ENCODE measurements around the gene FOXO3. TPM values are rescaled to one million over a fixed set of nuclear protein-coding genes. Genes with fewer than 3 reads are reported as not detected.

The FOXO3 gene
- total RNA-seq, 2 donors from 2014 or later = 16.4 to 20.3 TPM

DNA sequence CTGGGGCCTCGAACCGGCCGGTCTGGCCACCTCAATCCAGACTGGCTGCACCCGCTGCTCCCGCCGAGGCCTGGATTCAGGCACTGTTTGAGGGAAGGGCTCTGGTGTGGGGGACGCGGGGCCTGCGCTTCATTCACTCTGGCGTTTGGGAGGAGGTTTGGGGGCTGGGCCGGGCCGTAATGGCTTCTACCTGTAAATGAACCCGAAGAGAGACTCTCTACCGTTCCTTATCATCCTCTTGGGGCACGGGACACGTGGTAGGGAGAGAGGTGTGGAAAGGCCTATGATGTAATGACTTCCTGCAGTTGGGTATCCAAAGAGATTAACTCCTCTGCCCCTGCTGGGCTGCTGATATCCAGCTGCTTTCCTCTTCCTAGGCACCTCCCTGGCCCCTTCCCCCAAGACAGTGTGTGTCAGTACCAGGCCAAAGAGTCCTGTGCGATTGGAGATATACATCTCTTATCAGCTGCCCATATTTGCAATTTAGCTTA lies 1.8 kb downstream of the FOXO3 start:
- Mint-ChIP-seq H3K27me3 (ENCODE audit: insufficient read depth) (peaks cover 6% of the 10 kb centered on the region), H3K4me1 (peaks cover 22% of the 10 kb centered on the region), H3K27ac (peak overlapping the region; percentile 95), H3K4me3 (peak overlapping the region; percentile 87), H3K36me3 (ENCODE audit: low read depth) (peaks cover 5% of the 10 kb centered on the region), H3K9me3 (no peaks in the 10 kb centered on the region)
- WGBS, 2 experiments (ENCODE audit: insufficient coverage in 1 of 2, insufficient read length in 1 of 2) = 0% methylated on average over 3 to 17 of the region's 17 CpGs
- no peaks in the 10 kb centered on the region for H3K27me3 ChIP-seq (ENCODE audit: control insufficient read depth, insufficient read depth, low read length, poor library complexity, severe bottlenecking)
- no peak overlapping the region for H3K27ac ChIP-seq (ENCODE audit: low read depth, low read length)
- H3K36me3 ChIP-seq (ENCODE audit: control insufficient read depth, insufficient read depth, low read length) = peaks cover 5% of the 10 kb centered on the region
- TF ChIP-seq, protein P1, sequence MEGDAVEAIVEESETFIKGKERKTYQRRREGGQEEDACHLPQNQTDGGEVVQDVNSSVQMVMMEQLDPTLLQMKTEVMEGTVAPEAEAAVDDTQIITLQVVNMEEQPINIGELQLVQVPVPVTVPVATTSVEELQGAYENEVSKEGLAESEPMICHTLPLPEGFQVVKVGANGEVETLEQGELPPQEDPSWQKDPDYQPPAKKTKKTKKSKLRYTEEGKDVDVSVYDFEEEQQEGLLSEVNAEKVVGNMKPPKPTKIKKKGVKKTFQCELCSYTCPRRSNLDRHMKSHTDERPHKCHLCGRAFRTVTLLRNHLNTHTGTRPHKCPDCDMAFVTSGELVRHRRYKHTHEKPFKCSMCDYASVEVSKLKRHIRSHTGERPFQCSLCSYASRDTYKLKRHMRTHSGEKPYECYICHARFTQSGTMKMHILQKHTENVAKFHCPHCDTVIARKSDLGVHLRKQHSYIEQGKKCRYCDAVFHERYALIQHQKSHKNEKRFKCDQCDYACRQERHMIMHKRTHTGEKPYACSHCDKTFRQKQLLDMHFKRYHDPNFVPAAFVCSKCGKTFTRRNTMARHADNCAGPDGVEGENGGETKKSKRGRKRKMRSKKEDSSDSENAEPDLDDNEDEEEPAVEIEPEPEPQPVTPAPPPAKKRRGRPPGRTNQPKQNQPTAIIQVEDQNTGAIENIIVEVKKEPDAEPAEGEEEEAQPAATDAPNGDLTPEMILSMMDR (conservative IDR thresholded peaks at IDR 0.05) = no peak
- H3K4me3 ChIP-seq (ENCODE audit: low read length) = peak overlapping the region; percentile 81
- H3K9ac ChIP-seq (ENCODE audit: extremely low read depth, low read length, poor library complexity, severe bottlenecking) = peak overlapping the region; percentile 81
- no peaks in the 10 kb centered on the region for H3K4me1 ChIP-seq (ENCODE audit: control insufficient read depth, insufficient read depth, low read length)
- no peaks in the 10 kb centered on the region for H3K9me3 ChIP-seq (ENCODE audit: control insufficient read depth, low read length)
- DNase-seq = peak; percentile 95

- Mint-ChIP-seq H3K27ac (no peak overlapping the region), H3K9me3 (no peaks in the 10 kb centered on the region), H3K4me3 (peak overlapping the region; percentile 87), H3K27me3 (ENCODE audit: insufficient read depth) (peaks cover 6% of the 10 kb centered on the region), H3K4me1 (peaks cover 22% of the 10 kb centered on the region), H3K36me3 (ENCODE audit: low read depth) (peaks cover 10% of the 10 kb centered on the region)
- H3K4me1 ChIP-seq (ENCODE audit: control insufficient read depth, insufficient read depth, low read length) = no peaks in the 10 kb centered on the region
- no peaks in the 10 kb centered on the region for H3K9me3 ChIP-seq (ENCODE audit: control insufficient read depth, low read length)
- H3K9ac ChIP-seq (ENCODE audit: extremely low read depth, low read length, poor library complexity, severe bottlenecking) = peak overlapping the region; percentile 27
- H3K36me3 ChIP-seq (ENCODE audit: control insufficient read depth, insufficient read depth, low read length) = peaks cover 5% of the 10 kb centered on the region
- WGBS, 2 experiments (ENCODE audit: insufficient coverage in 1 of 2, insufficient read length in 1 of 2) = 32 to 51% methylated on average over 4 to 5 of the region's 8 CpGs
- H3K27me3 ChIP-seq (ENCODE audit: control insufficient read depth, insufficient read depth, low read length, poor library complexity, severe bottlenecking) = no peaks in the 10 kb centered on the region
- DNase-seq = no peak
- H3K4me3 ChIP-seq (ENCODE audit: low read length) = peak overlapping the region; percentile 81
- no peak overlapping the region for H3K27ac ChIP-seq (ENCODE audit: low read depth, low read length)
- TF ChIP-seq, protein P1 (conservative IDR thresholded peaks at IDR 0.05) = no peak
Observed at GRCh38 chr6:108563292-108563691, 2.6 kb downstream of the FOXO3 start.

DNA sequence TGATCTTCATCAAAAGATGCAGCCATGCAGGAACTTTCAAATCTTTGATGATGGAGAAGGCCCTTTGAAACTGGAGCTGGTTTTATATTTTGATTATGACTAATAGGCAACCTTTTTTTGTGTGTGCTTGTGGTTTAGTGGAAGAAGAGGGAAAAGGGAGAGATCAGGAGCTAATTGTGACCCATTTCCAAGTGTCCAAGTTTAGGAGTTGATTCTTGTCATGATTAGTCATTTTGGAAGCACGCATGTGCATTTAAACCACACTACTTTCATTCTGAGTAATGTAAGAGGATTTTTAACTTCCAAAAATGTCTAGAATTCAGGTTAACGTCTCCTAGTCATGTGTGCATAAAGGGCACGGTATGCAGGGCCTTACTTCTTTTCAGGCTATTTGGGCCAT lies 3.5 kb downstream of the FOXO3 start:
- Mint-ChIP-seq H3K4me3 (peak overlapping the region; percentile 87), H3K9me3 (no peaks in the 10 kb centered on the region), H3K4me1 (peaks cover 22% of the 10 kb centered on the region), H3K27ac (no peak overlapping the region), H3K27me3 (ENCODE audit: insufficient read depth) (peaks cover 6% of the 10 kb centered on the region), H3K36me3 (ENCODE audit: low read depth) (peaks cover 18% of the 10 kb centered on the region)
- Histone ChIP-seq H3K27me3 (ENCODE audit: control insufficient read depth, insufficient read depth, low read length, poor library complexity, severe bottlenecking) (no peaks in the 10 kb centered on the region), H3K36me3 (ENCODE audit: control insufficient read depth, insufficient read depth, low read length) (peaks cover 12% of the 10 kb centered on the region), H3K9ac (ENCODE audit: extremely low read depth, low read length, poor library complexity, severe bottlenecking) (no peak overlapping the region), H3K9me3 (ENCODE audit: control insufficient read depth, low read length) (no peaks in the 10 kb centered on the region), H3K4me1 (ENCODE audit: control insufficient read depth, insufficient read depth, low read length) (no peaks in the 10 kb centered on the region), H3K27ac (ENCODE audit: low read depth, low read length) (no peak overlapping the region), H3K4me3 (ENCODE audit: low read length) (peak overlapping the region; percentile 81)
- WGBS, 2 experiments (ENCODE audit: insufficient coverage in 1 of 2, insufficient read length in 1 of 2) = 65 to 71% methylated on average over 2 to 3 of the region's 3 CpGs
- TF ChIP-seq, protein P1 (conservative IDR thresholded peaks at IDR 0.05) = no peak
- no peak for DNase-seq
